BJ (cell line): ENCODE data around the gene ADGRE3. TPM values are rescaled to one million over a fixed set of nuclear protein-coding genes. Genes with fewer than 3 reads are reported as not detected.
"Not testable (repeated sequence)": the region's sequence is repeated elsewhere in the genome, so short reads cannot be mapped to it uniquely, and the experiment has no call there.

Experiments
- CTCF ChIA-PET: fragments of 350-600 bp; formaldehyde crosslinking; extraction: SDS; loops from one replicate; lab custom pipeline; 2021; ENCODE audit warnings: antibody characterized with exemption, inconsistent platforms; lab: Yijun Ruan, JAX
- POLR2A ChIA-PET: fragments of 300-600 bp; sonication (Branson Sonifier 250); formaldehyde crosslinking; extraction: SDS; loops from one replicate; lab custom pipeline; 2021; ENCODE audit warnings: antibody characterized with exemption; lab: Charles Lee
- DNase-seq: peaks from one replicate; pipeline ENCODE4 v3.0.0-alpha.2; 2011; ENCODE audit warnings: low read depth
- H3K27me3 ChIP-seq: 2 replicates; pipeline ENCODE4 v1.6.0; 2011; ENCODE audit warnings: low read length; ENCODE audit not compliant: control insufficient read depth, insufficient read depth
- H3K36me3 ChIP-seq: 2 replicates; pipeline ENCODE4 v1.5.1; 2011; ENCODE audit warnings: low read length; ENCODE audit not compliant: control insufficient read depth, insufficient read depth
- H3K4me3 ChIP-seq: 2 replicates; pipeline ENCODE4 v1.5.1; 2011; ENCODE audit warnings: low read depth, mild to moderate bottlenecking, control low read depth, low read length
- polyA plus RNA-seq: library from polyadenylated mRNA; depleted of rRNA; stranded (reverse); fragments of >200 nt; gene quantifications from 2 replicates; pipeline ENCODE4 v1.2.3, GENCODE V29; 2011
- TF ChIP-seq, protein P1 (sequence below): IDR thresholded peaks from 2 replicates; pipeline ENCODE4 v1.5.1; 2011; ENCODE audit warnings: low read depth, mild to moderate bottlenecking, control low read depth, inconsistent platforms, low read length, moderate library complexity; ENCODE audit not compliant: insufficient read depth

The ADGRE3 gene
- polyA plus RNA-seq, 1 experiment, result not detected

DNA sequence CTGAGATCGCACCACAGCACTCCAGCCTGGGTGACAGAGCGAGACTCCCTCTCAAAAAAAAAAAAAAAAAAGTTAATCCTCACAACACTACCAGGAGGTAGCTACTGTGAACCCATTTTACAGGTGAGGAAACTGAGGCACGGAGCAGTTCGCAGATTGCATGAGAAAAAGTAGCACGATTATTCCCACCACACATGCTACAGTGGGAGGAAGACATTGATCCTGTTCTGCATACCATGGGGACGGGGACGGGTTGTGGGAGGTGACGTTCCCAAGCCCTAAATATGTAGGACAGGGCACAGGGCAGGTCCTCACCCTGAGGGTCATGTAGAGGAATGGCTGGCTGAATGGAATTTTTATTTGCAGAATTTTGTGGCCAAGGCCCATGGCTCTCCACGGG, 68.0 kb downstream of the ADGRE3 start:
- ChIA-PET POLR2A (no interaction called here), CTCF (no interaction called here)
- Histone ChIP-seq H3K27me3 (no peaks in the 10 kb centered on the region), H3K4me3 (no peak overlapping the region), H3K36me3 (no peaks in the 10 kb centered on the region)
- TF ChIP-seq, protein P1, sequence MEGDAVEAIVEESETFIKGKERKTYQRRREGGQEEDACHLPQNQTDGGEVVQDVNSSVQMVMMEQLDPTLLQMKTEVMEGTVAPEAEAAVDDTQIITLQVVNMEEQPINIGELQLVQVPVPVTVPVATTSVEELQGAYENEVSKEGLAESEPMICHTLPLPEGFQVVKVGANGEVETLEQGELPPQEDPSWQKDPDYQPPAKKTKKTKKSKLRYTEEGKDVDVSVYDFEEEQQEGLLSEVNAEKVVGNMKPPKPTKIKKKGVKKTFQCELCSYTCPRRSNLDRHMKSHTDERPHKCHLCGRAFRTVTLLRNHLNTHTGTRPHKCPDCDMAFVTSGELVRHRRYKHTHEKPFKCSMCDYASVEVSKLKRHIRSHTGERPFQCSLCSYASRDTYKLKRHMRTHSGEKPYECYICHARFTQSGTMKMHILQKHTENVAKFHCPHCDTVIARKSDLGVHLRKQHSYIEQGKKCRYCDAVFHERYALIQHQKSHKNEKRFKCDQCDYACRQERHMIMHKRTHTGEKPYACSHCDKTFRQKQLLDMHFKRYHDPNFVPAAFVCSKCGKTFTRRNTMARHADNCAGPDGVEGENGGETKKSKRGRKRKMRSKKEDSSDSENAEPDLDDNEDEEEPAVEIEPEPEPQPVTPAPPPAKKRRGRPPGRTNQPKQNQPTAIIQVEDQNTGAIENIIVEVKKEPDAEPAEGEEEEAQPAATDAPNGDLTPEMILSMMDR, result no peak
- DNase-seq, result no peak

GRCh38 chr19:14603990-14604387, 70.7 kb downstream of the ADGRE3 start:
- H3K36me3 ChIP-seq, result no peaks in the 10 kb centered on the region
- H3K27me3 ChIP-seq, result no peaks in the 10 kb centered on the region
- no peak for DNase-seq
- ChIA-PET POLR2A (no interaction called here), CTCF (no interaction called here)
- TF ChIP-seq, protein P1, result no peak
- no peak overlapping the region for H3K4me3 ChIP-seq

- no peak for DNase-seq
- ChIA-PET CTCF (no interaction called here), POLR2A (no interaction called here)
- Histone ChIP-seq H3K27me3 (no peaks in the 10 kb centered on the region), H3K4me3 (no peak overlapping the region), H3K36me3 (no peaks in the 10 kb centered on the region)
- TF ChIP-seq, protein P1, result no peak
Observed at GRCh38 chr19:14599548-14600147, 75.0 kb downstream of the ADGRE3 start.

DNA sequence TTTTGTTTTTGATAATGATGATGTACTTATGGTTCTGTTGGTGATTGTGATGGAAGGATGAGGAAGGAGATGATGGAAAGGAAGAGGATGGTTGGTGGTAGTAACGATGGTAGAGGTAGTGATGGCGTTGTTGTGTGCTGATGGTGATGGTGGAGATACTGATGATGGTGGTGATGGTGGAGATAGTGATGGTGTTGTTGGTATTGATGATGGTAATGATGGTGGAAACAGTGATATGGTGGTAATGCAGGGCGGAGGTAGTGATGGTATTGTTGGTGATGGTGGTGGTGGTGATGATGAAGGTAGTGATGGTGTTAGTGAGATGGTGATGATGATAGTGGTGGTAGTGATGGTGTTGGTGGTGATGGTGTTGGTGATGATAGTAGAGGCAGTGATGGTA, 79.1 kb downstream of the ADGRE3 start:
- Histone ChIP-seq H3K36me3 (no peaks in the 10 kb centered on the region), H3K4me3 (no peak overlapping the region), H3K27me3 (no peaks in the 10 kb centered on the region)
- TF ChIP-seq, protein P1, result no peak
- DNase-seq, result no peak
- CTCF ChIA-PET, result no interaction called here
- POLR2A ChIA-PET, result no interaction called here

GRCh38 chr19:14589433-14589832, 85.2 kb downstream of the ADGRE3 start:
- POLR2A ChIA-PET, H3K36me3 ChIP-seq, H3K4me3 ChIP-seq, H3K27me3 ChIP-seq, CTCF ChIA-PET, DNase-seq: not testable (repeated sequence)

DNA sequence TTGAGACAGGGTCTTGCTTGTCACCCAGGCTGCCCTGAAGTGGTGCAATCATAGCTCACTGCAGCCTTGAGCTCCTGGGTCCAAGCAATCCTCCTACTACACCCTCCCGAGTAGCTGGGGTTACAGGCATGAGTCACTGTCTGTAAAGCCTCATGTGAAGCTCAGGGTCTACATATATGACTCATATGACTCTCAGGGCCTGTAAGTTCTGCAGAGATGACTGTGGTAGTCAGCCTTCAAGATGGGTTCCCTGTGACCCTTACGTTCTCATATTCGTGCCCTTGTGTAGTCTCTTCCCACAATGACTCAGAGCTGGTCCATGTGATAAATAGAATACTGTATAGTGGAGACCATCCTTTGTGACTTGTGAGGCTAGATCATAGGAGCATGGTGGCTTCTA, 89.5 kb downstream of the ADGRE3 start:
- CTCF ChIA-PET, result interaction anchor here (0.5 kb wide), 1 partner anchor 131 kb away, joined by 3 read pairs; no protein-coding TSS in a partner anchor
- DNase-seq, POLR2A ChIA-PET, H3K27me3 ChIP-seq, H3K36me3 ChIP-seq, H3K4me3 ChIP-seq: not testable (repeated sequence)

DNA sequence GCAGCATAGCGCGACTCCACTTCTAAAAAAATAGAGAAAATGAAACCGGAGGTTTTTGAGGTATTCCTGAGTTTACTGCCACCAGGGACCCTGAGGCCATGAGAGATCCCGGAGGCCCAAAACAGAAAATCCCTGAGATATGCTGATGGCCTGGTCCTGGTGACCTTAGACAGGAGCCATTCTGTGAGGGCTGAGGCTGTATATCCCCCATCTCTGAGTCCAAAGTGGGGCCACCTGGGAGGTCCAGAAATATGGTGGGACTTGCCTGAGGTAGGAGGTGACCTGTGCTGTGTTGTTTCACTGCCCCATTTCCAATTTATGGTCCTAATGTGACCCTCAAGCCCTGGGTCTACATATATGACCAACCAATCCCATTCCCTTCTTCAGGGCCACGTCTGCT, 90.3 kb downstream of the ADGRE3 start:
- H3K4me3 ChIP-seq, H3K36me3 ChIP-seq, CTCF ChIA-PET, H3K27me3 ChIP-seq, DNase-seq, POLR2A ChIA-PET: not testable (repeated sequence)
